HepG2 (cell line): ENCODE results near the gene TALDO1. TPM values are rescaled to one million over a fixed set of nuclear protein-coding genes. Genes with fewer than 3 reads are reported as not detected.

ENCODE experiments used
- FOXK1 ChIP-seq: sonication (generic); formaldehyde crosslinking; IDR thresholded peaks from 2 replicates; pipeline ENCODE4 v1.4.0; 2020; ENCODE audit warnings: low read depth, missing genetic modification reagents, borderline replicate concordance
- PRPF4 ChIP-seq: fragments of 200-400 bp; formaldehyde crosslinking; IDR thresholded peaks from 2 replicates; pipeline ENCODE4 v1.6.1; 2016; ENCODE audit warnings: low read length, low read depth; ENCODE audit not compliant: poor library complexity, severe bottlenecking
- SRSF1 ChIP-seq: fragments of 200-400 bp; formaldehyde crosslinking; optimal IDR thresholded peaks from 2 replicates; pipeline ENCODE3; 2017; ENCODE audit warnings: mild to moderate bottlenecking, low read depth, low read length, moderate library complexity
- ZNF326 ChIP-seq: sonication (generic); formaldehyde crosslinking; IDR thresholded peaks from 2 replicates; pipeline ENCODE4 v1.4.0; 2020; ENCODE audit warnings: missing genetic modification reagents, borderline replicate concordance
- polyA plus RNA-seq, 8 experiments: library from polyadenylated mRNA; depleted of rRNA in 3 of 8; stranded (reverse) in 7 of 8; unstranded in 1 of 8; fragments of >200 nt; fragmentation: Illumina TruSeq in 4 of 8; extraction: Trizol in 4 of 8; gene quantifications; 2 replicates each; pipeline versions ENCODE4 v1.2.1 to v1.2.3, GENCODE V29; 2011 to 2016; ENCODE audit warnings: low read depth in 4 of 8, missing spikeins in 1 of 8, mixed read lengths in 1 of 8; ENCODE audit not compliant: insufficient read depth in 1 of 8
- total RNA-seq, 5 experiments: library from RNA; depleted of rRNA; stranded (reverse); fragments of >200 nt; fragmentation: Illumina TruSeq; extraction: Trizol; gene quantifications; 2 replicates each; pipeline ENCODE4 v1.2.3, GENCODE V29; 2016; ENCODE audit warnings: low read depth in 1 of 5
- TF ChIP-seq, protein P1 (sequence below): sonication (generic); formaldehyde crosslinking; IDR thresholded peaks from 2 replicates; pipeline ENCODE4 v1.9.0; 2021; ENCODE audit warnings: missing genetic modification reagents, borderline replicate concordance
- TF ChIP-seq, protein P2 (sequence below): sonication (generic); formaldehyde crosslinking; IDR thresholded peaks from 2 replicates; pipeline ENCODE4 v1.4.0; 2020; ENCODE audit warnings: missing genetic modification reagents
- TF ChIP-seq, protein P3 (sequence below): IDR thresholded peaks from 2 replicates; pipeline ENCODE4 v1.6.1; 2016; ENCODE audit warnings: mild to moderate bottlenecking, missing biosample characterization, missing genetic modification reagents
- TF ChIP-seq, protein P4 (sequence below): conservative IDR thresholded peaks from 2 replicates; pipeline ENCODE4 v1.6.1; 2018; ENCODE audit warnings: missing genetic modification reagents
- TF ChIP-seq, protein P5 (sequence below): sonication (generic); formaldehyde crosslinking; IDR thresholded peaks from 2 replicates; pipeline ENCODE4 v1.4.0; 2020; ENCODE audit warnings: missing genetic modification reagents, borderline replicate concordance

TALDO1 gene
- total and polyA plus RNA-seq, 2 of the 13 experiments (the other 11 are each of a cell fraction or from before 2014, with no cell fraction given), result 107 to 240 TPM

DNA sequence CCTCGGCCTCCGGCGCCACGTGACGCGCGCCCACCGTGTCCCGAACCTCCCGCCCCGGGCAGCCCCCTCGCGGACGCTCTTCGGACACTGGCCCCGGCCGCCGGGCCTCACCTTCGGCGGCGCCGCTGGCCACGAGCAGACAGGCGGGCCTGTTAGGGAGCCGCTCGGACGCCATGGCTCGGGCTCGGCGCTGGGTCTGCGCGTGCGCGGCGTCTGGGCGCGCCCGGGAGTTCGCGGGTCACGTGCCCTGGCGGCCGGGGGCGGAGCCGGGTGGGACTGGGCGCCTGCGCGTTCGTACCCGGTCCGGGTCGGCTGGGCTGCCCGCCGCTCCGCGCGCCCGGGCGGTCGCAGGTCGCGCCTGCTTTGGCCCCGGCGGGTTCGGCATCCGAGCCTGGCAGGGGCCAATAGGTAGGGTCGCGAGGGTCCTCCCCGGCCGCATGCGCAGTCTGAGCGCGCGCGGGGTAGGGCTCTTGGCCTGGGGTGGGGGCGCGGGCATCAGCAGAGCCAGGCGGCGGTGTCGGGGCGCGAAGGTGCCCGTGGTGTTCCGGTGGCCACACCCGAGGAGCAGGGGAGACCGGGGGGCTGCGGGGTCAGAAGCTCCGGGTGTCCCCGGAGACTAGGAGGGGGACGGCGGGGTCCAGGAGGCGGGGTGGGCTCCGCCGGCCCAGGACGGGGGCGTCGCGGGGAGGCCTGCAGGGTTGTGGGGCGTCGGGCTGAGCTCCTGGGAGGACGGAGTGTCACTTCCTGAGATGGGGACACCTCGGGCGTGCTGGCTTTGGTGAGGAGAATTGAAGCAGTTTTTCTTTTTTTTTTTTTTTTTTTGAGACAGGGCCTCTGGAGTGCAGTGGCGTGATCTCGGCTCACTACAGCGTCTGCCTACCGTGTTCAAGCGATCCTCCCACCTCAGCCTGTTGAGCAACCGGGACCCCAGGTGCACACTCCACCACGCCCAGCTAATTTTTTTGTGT is 30.3 kb downstream of the TALDO1 start, which contains the start of gene GATD1 (continued):
- TF ChIP-seq, protein P1, sequence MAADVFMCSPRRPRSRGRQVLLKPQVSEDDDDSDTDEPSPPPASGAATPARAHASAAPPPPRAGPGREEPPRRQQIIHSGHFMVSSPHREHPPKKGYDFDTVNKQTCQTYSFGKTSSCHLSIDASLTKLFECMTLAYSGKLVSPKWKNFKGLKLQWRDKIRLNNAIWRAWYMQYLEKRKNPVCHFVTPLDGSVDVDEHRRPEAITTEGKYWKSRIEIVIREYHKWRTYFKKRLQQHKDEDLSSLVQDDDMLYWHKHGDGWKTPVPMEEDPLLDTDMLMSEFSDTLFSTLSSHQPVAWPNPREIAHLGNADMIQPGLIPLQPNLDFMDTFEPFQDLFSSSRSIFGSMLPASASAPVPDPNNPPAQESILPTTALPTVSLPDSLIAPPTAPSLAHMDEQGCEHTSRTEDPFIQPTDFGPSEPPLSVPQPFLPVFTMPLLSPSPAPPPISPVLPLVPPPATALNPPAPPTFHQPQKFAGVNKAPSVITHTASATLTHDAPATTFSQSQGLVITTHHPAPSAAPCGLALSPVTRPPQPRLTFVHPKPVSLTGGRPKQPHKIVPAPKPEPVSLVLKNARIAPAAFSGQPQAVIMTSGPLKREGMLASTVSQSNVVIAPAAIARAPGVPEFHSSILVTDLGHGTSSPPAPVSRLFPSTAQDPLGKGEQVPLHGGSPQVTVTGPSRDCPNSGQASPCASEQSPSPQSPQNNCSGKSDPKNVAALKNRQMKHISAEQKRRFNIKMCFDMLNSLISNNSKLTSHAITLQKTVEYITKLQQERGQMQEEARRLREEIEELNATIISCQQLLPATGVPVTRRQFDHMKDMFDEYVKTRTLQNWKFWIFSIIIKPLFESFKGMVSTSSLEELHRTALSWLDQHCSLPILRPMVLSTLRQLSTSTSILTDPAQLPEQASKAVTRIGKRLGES (CRISPR knock-in tag), result no peak
- TF ChIP-seq ZNF326 (CRISPR knock-in tag), result no peak
- TF ChIP-seq, protein P2, sequence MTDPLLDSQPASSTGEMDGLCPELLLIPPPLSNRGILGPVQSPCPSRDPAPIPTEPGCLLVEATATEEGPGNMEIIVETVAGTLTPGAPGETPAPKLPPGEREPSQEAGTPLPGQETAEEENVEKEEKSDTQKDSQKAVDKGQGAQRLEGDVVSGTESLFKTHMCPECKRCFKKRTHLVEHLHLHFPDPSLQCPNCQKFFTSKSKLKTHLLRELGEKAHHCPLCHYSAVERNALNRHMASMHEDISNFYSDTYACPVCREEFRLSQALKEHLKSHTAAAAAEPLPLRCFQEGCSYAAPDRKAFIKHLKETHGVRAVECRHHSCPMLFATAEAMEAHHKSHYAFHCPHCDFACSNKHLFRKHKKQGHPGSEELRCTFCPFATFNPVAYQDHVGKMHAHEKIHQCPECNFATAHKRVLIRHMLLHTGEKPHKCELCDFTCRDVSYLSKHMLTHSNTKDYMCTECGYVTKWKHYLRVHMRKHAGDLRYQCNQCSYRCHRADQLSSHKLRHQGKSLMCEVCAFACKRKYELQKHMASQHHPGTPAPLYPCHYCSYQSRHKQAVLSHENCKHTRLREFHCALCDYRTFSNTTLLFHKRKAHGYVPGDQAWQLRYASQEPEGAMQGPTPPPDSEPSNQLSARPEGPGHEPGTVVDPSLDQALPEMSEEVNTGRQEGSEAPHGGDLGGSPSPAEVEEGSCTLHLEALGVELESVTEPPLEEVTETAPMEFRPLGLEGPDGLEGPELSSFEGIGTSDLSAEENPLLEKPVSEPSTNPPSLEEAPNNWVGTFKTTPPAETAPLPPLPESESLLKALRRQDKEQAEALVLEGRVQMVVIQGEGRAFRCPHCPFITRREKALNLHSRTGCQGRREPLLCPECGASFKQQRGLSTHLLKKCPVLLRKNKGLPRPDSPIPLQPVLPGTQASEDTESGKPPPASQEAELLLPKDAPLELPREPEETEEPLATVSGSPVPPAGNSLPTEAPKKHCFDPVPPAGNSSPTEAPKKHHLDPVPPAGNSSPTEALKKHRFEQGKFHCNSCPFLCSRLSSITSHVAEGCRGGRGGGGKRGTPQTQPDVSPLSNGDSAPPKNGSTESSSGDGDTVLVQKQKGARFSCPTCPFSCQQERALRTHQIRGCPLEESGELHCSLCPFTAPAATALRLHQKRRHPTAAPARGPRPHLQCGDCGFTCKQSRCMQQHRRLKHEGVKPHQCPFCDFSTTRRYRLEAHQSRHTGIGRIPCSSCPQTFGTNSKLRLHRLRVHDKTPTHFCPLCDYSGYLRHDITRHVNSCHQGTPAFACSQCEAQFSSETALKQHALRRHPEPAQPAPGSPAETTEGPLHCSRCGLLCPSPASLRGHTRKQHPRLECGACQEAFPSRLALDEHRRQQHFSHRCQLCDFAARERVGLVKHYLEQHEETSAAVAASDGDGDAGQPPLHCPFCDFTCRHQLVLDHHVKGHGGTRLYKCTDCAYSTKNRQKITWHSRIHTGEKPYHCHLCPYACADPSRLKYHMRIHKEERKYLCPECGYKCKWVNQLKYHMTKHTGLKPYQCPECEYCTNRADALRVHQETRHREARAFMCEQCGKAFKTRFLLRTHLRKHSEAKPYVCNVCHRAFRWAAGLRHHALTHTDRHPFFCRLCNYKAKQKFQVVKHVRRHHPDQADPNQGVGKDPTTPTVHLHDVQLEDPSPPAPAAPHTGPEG (CRISPR knock-in tag), result no peak
- TF ChIP-seq, protein P3, sequence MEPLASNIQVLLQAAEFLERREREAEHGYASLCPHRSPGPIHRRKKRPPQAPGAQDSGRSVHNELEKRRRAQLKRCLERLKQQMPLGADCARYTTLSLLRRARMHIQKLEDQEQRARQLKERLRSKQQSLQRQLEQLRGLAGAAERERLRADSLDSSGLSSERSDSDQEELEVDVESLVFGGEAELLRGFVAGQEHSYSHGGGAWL, result 0 out of 2 replicates have a peak, but pooled peaks have one; percentile 32
- TF ChIP-seq, protein P4, sequence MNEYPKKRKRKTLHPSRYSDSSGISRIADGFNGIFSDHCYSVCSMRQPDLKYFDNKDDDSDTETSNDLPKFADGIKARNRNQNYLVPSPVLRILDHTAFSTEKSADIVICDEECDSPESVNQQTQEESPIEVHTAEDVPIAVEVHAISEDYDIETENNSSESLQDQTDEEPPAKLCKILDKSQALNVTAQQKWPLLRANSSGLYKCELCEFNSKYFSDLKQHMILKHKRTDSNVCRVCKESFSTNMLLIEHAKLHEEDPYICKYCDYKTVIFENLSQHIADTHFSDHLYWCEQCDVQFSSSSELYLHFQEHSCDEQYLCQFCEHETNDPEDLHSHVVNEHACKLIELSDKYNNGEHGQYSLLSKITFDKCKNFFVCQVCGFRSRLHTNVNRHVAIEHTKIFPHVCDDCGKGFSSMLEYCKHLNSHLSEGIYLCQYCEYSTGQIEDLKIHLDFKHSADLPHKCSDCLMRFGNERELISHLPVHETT (CRISPR knock-in tag), result 0 out of 2 replicates have a peak, but pooled peaks have one; percentile 11
- TF ChIP-seq FOXK1 (CRISPR knock-in tag), result no peak
- no peak for TF ChIP-seq PRPF4
- no peak for TF ChIP-seq SRSF1
- TF ChIP-seq, protein P5, sequence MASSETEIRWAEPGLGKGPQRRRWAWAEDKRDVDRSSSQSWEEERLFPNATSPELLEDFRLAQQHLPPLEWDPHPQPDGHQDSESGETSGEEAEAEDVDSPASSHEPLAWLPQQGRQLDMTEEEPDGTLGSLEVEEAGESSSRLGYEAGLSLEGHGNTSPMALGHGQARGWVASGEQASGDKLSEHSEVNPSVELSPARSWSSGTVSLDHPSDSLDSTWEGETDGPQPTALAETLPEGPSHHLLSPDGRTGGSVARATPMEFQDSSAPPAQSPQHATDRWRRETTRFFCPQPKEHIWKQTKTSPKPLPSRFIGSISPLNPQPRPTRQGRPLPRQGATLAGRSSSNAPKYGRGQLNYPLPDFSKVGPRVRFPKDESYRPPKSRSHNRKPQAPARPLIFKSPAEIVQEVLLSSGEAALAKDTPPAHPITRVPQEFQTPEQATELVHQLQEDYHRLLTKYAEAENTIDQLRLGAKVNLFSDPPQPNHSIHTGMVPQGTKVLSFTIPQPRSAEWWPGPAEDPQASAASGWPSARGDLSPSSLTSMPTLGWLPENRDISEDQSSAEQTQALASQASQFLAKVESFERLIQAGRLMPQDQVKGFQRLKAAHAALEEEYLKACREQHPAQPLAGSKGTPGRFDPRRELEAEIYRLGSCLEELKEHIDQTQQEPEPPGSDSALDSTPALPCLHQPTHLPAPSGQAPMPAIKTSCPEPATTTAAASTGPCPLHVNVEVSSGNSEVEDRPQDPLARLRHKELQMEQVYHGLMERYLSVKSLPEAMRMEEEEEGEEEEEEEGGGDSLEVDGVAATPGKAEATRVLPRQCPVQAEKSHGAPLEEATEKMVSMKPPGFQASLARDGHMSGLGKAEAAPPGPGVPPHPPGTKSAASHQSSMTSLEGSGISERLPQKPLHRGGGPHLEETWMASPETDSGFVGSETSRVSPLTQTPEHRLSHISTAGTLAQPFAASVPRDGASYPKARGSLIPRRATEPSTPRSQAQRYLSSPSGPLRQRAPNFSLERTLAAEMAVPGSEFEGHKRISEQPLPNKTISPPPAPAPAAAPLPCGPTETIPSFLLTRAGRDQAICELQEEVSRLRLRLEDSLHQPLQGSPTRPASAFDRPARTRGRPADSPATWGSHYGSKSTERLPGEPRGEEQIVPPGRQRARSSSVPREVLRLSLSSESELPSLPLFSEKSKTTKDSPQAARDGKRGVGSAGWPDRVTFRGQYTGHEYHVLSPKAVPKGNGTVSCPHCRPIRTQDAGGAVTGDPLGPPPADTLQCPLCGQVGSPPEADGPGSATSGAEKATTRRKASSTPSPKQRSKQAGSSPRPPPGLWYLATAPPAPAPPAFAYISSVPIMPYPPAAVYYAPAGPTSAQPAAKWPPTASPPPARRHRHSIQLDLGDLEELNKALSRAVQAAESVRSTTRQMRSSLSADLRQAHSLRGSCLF (CRISPR knock-in tag), result no peak
